Measurements from ENCODE around the gene ERO1A.

The ERO1A gene

GRCh38 chr14:52683985-52684520, 11.3 kb downstream of the ERO1A start:
- no peak for DNase-seq (ENCODE audit: low read depth, low spot score)
- H3K4me3 ChIP-seq (ENCODE audit: insufficient read length, low read depth) = no peak overlapping the region
- no peaks in the 10 kb centered on the region for H3K4me1 ChIP-seq (ENCODE audit: insufficient read depth, insufficient read length)

GRCh38 chr14:52678591-52678990, 16.8 kb downstream of the ERO1A start:
- Histone ChIP-seq H3K4me1 (ENCODE audit: insufficient read depth, insufficient read length) (no peaks in the 10 kb centered on the region), H3K9ac (ENCODE audit: insufficient read length, low read depth) (no peak overlapping the region), H3K27me3 (ENCODE audit: insufficient read depth, insufficient read length) (no peaks in the 10 kb centered on the region), H3K36me3 (ENCODE audit: insufficient read depth, insufficient read length, low read length) (peaks cover 5% of the 10 kb centered on the region), H3K9me3 (ENCODE audit: insufficient read depth, low read length) (no peaks in the 10 kb centered on the region), H3K4me3 (ENCODE audit: insufficient read length, low read depth) (no peak overlapping the region)
- TF ChIP-seq YY1 (IDR thresholded peaks at IDR 0.05; ENCODE audit: insufficient read depth, insufficient read length) (no peak), SUZ12 (IDR thresholded peaks at IDR 0.05; ENCODE audit: extremely low read depth, insufficient read depth, insufficient read length) (no peak), ZNF274 (IDR thresholded peaks at IDR 0.05; ENCODE audit: low read depth, low read length) (no peak)
- DNase-seq (ENCODE audit: low read depth, low spot score) = no peak

More at GRCh38 chr14:52683985-52684520, 11.3 kb downstream of the ERO1A start:
- TF ChIP-seq SUZ12 (IDR thresholded peaks at IDR 0.05; ENCODE audit: extremely low read depth, insufficient read depth, insufficient read length) = no peak
- no peak for TF ChIP-seq YY1 (IDR thresholded peaks at IDR 0.05; ENCODE audit: insufficient read depth, insufficient read length)
- no peak for TF ChIP-seq ZNF274 (IDR thresholded peaks at IDR 0.05; ENCODE audit: low read depth, low read length)
- Histone ChIP-seq H3K9me3 (ENCODE audit: insufficient read depth, low read length) (no peaks in the 10 kb centered on the region), H3K9ac (ENCODE audit: insufficient read length, low read depth) (no peak overlapping the region), H3K36me3 (ENCODE audit: insufficient read depth, insufficient read length, low read length) (no peaks in the 10 kb centered on the region), H3K27me3 (ENCODE audit: insufficient read depth, insufficient read length) (no peaks in the 10 kb centered on the region)

- Histone ChIP-seq H3K4me3 (ENCODE audit: insufficient read length, low read depth) (no peak overlapping the region), H3K36me3 (ENCODE audit: insufficient read depth, insufficient read length, low read length) (no peaks in the 10 kb centered on the region), H3K4me1 (ENCODE audit: insufficient read depth, insufficient read length) (no peaks in the 10 kb centered on the region), H3K9ac (ENCODE audit: insufficient read length, low read depth) (no peak overlapping the region), H3K9me3 (ENCODE audit: insufficient read depth, low read length) (no peaks in the 10 kb centered on the region), H3K27me3 (ENCODE audit: insufficient read depth, insufficient read length) (no peaks in the 10 kb centered on the region)
- peak; percentile 8 for DNase-seq (ENCODE audit: low read depth, low spot score)
- no peak for TF ChIP-seq SUZ12 (IDR thresholded peaks at IDR 0.05; ENCODE audit: extremely low read depth, insufficient read depth, insufficient read length)
- TF ChIP-seq ZNF274 (IDR thresholded peaks at IDR 0.05; ENCODE audit: low read depth, low read length) = no peak
- no peak for TF ChIP-seq YY1 (IDR thresholded peaks at IDR 0.05; ENCODE audit: insufficient read depth, insufficient read length)
These were observed 31.5 kb downstream of the ERO1A start for GRCh38 chr14:52663850-52664249.

- Histone ChIP-seq H3K27me3 (ENCODE audit: insufficient read depth, insufficient read length) (no peaks in the 10 kb centered on the region), H3K4me1 (ENCODE audit: insufficient read depth, insufficient read length) (no peaks in the 10 kb centered on the region), H3K9ac (ENCODE audit: insufficient read length, low read depth) (no peak overlapping the region), H3K4me3 (ENCODE audit: insufficient read length, low read depth) (no peak overlapping the region), H3K36me3 (ENCODE audit: insufficient read depth, insufficient read length, low read length) (no peaks in the 10 kb centered on the region), H3K9me3 (ENCODE audit: insufficient read depth, low read length) (no peaks in the 10 kb centered on the region)
- DNase-seq (ENCODE audit: low read depth, low spot score) = no peak
- no peak for TF ChIP-seq SUZ12 (IDR thresholded peaks at IDR 0.05; ENCODE audit: extremely low read depth, insufficient read depth, insufficient read length)
- no peak for TF ChIP-seq YY1 (IDR thresholded peaks at IDR 0.05; ENCODE audit: insufficient read depth, insufficient read length)
- no peak for TF ChIP-seq ZNF274 (IDR thresholded peaks at IDR 0.05; ENCODE audit: low read depth, low read length)
These were observed 34.0 kb downstream of the ERO1A start for GRCh38 chr14:52661314-52661713.

- Histone ChIP-seq H3K9me3 (ENCODE audit: insufficient read depth, low read length) (no peaks in the 10 kb centered on the region), H3K4me1 (ENCODE audit: insufficient read depth, insufficient read length) (no peaks in the 10 kb centered on the region), H3K4me3 (ENCODE audit: insufficient read length, low read depth) (no peak overlapping the region), H3K27me3 (ENCODE audit: insufficient read depth, insufficient read length) (no peaks in the 10 kb centered on the region), H3K9ac (ENCODE audit: insufficient read length, low read depth) (no peak overlapping the region), H3K36me3 (ENCODE audit: insufficient read depth, insufficient read length, low read length) (no peaks in the 10 kb centered on the region)
- no peak for TF ChIP-seq SUZ12 (IDR thresholded peaks at IDR 0.05; ENCODE audit: extremely low read depth, insufficient read depth, insufficient read length)
- TF ChIP-seq ZNF274 (IDR thresholded peaks at IDR 0.05; ENCODE audit: low read depth, low read length) = no peak
- TF ChIP-seq YY1 (IDR thresholded peaks at IDR 0.05; ENCODE audit: insufficient read depth, insufficient read length) = no peak
- DNase-seq (ENCODE audit: low read depth, low spot score) = no peak
These were observed 34.5 kb downstream of the ERO1A start for GRCh38 chr14:52660832-52661231.

GRCh38 chr14:52660325-52660724, 35.0 kb downstream of the ERO1A start:
- Histone ChIP-seq H3K36me3 (ENCODE audit: insufficient read depth, insufficient read length, low read length) (no peaks in the 10 kb centered on the region), H3K27me3 (ENCODE audit: insufficient read depth, insufficient read length) (no peaks in the 10 kb centered on the region), H3K9ac (ENCODE audit: insufficient read length, low read depth) (no peak overlapping the region), H3K4me1 (ENCODE audit: insufficient read depth, insufficient read length) (no peaks in the 10 kb centered on the region), H3K4me3 (ENCODE audit: insufficient read length, low read depth) (no peak overlapping the region), H3K9me3 (ENCODE audit: insufficient read depth, low read length) (no peaks in the 10 kb centered on the region)
- TF ChIP-seq SUZ12 (IDR thresholded peaks at IDR 0.05; ENCODE audit: extremely low read depth, insufficient read depth, insufficient read length) (no peak), ZNF274 (IDR thresholded peaks at IDR 0.05; ENCODE audit: low read depth, low read length) (no peak), YY1 (IDR thresholded peaks at IDR 0.05; ENCODE audit: insufficient read depth, insufficient read length) (no peak)
- no peak for DNase-seq (ENCODE audit: low read depth, low spot score)

- H3K36me3 ChIP-seq (ENCODE audit: insufficient read depth, insufficient read length, low read length) = no peaks in the 10 kb centered on the region
- H3K4me3 ChIP-seq (ENCODE audit: insufficient read length, low read depth) = no peak overlapping the region
- DNase-seq (ENCODE audit: low read depth, low spot score) = no peak
- TF ChIP-seq YY1 (IDR thresholded peaks at IDR 0.05; ENCODE audit: insufficient read depth, insufficient read length) (no peak), ZNF274 (IDR thresholded peaks at IDR 0.05; ENCODE audit: low read depth, low read length) (no peak)
- H3K9me3 ChIP-seq (ENCODE audit: insufficient read depth, low read length) = no peaks in the 10 kb centered on the region
- no peak overlapping the region for H3K9ac ChIP-seq (ENCODE audit: insufficient read length, low read depth)
- H3K4me1 ChIP-seq (ENCODE audit: insufficient read depth, insufficient read length) = no peaks in the 10 kb centered on the region
- no peaks in the 10 kb centered on the region for H3K27me3 ChIP-seq (ENCODE audit: insufficient read depth, insufficient read length)
These were observed 38.5 kb downstream of the ERO1A start for GRCh38 chr14:52656905-52657304.
